Measurements from ENCODE around the gene PHACTR1. TPM values are rescaled to one million over a fixed set of nuclear protein-coding genes. Genes with fewer than 3 reads are reported as not detected.

Gene PHACTR1
- total RNA-seq, 1 experiment from 2014 or later = not detected

DNA sequence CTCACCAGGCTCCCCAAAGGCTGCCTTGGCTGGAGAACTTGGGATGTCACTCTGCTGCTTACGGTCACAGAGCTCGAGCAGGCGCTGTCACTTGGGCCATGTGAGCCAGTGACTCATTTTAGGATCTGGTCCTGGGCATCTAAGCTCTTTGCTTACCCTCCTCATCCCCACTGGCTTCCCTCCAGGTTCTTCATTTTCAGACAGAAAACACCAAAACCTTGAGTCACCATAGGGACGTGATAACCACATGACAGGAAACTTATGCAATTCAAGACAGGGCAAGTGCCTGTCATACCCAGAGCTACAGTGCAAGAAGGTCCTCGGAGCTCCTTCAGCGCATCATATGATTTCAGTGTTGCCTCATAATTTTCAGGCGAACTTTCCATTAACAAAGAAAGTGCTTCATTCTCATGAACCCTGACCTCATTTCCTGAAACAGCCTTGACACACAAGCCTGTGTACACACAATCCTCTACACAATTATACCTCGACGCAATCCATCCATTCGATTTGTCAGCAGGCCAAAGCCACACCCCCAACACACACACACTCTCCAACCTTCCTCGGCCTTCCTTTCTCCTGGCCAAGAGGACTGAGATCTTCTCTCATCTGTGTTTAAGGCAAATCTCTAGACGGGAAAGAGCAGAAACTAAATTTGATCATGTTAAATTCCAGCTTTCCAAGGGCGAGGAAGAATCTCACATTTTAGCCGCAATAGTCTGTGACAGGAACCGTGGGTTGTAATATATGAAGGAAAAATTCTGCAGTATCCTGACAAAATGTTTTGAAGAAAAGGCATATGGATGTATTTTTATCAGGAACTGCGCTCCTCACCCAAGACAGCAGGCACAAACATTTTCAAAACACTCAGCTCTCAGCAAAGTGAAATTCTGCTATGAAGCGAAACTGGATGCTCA, 586.4 kb downstream of the PHACTR1 start:
- Histone ChIP-seq H3K9ac (ENCODE audit: low read length) (no peak overlapping the region), H3K27me3 (ENCODE audit: low read length) (no peaks in the 10 kb centered on the region), H3K36me3 (ENCODE audit: low read depth, low read length) (peaks cover 9% of the 10 kb centered on the region; the same call in 1 of the 2 replicates), H2AFZ (ENCODE audit: low read length) (no peak overlapping the region), H3F3A (ENCODE audit: low read length, unreplicated experiment) (no peaks in the 10 kb centered on the region), H3K4me3 (ENCODE audit: low read length) (no peak overlapping the region), H3K9me2 (replicated peaks; ENCODE audit: low read length) (no peaks in the 10 kb centered on the region), H4K20me1 (ENCODE audit: low read length) (no peaks in the 10 kb centered on the region), H3K79me2 (ENCODE audit: low read length) (no peaks in the 10 kb centered on the region), H3K4me2 (ENCODE audit: low read length) (peak overlapping the region; percentile 17), H3K27ac (ENCODE audit: low read length) (peak overlapping the region; percentile 34), H3K9me3 (ENCODE audit: low read length) (no peaks in the 10 kb centered on the region), H3K4me1 (ENCODE audit: insufficient read depth, low read length) (peaks cover 16% of the 10 kb centered on the region)
- ChIA-PET POLR2A (ENCODE audit: unreplicated experiment) (interaction anchor here (1.0 kb wide), 1 partner anchor 25 kb away, joined by 8 read pairs; the partner anchor contains the start of gene TBC1D7), CTCF (interaction anchor here (0.5 to 1.0 kb wide), 2 partner anchors 108 to 185 kb away, joined by 3 to 4 read pairs; no protein-coding TSS in a partner anchor)
- DNase-seq (peak; percentile 95), ATAC-seq (peak; percentile 90)
- intact Hi-C loops (cut with micrococcal nuclease) = loop anchor here (2.0 kb wide), 1 partner anchor 26 kb away; the partner anchor contains the start of gene TBC1D7
- TF ChIP-seq, protein P1, sequence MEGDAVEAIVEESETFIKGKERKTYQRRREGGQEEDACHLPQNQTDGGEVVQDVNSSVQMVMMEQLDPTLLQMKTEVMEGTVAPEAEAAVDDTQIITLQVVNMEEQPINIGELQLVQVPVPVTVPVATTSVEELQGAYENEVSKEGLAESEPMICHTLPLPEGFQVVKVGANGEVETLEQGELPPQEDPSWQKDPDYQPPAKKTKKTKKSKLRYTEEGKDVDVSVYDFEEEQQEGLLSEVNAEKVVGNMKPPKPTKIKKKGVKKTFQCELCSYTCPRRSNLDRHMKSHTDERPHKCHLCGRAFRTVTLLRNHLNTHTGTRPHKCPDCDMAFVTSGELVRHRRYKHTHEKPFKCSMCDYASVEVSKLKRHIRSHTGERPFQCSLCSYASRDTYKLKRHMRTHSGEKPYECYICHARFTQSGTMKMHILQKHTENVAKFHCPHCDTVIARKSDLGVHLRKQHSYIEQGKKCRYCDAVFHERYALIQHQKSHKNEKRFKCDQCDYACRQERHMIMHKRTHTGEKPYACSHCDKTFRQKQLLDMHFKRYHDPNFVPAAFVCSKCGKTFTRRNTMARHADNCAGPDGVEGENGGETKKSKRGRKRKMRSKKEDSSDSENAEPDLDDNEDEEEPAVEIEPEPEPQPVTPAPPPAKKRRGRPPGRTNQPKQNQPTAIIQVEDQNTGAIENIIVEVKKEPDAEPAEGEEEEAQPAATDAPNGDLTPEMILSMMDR (conservative IDR thresholded peaks at IDR 0.05; ENCODE audit: low read depth, low read length) = no peak
- TF ChIP-seq EZH2 (IDR thresholded peaks at IDR 0.05; ENCODE audit: low read length, unreplicated experiment) (no peak), EZH2phosphoT487 (IDR thresholded peaks at IDR 0.05; ENCODE audit: borderline replicate concordance, low read length) (no peak)
- no TSS peak for BruUV-seq (replicated peaks)

DNA sequence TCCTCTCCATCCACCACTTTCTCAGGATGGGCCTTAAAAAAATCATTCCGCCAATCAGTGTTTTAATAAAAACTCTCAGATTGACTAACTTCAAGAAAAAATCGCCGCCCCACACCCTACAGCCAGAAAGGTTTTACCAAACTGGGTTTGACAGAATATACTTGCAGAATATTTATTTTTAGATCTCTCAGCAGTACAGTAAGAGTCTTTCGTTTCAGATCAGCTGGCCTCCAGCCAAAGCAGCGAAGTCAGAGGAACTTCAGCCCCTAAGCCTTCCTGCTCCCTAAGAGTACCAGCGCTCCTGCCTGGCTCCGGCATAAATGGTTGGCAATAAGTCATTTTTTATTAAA, 587.1 kb downstream of the PHACTR1 start:
- Histone ChIP-seq H2AFZ (ENCODE audit: low read length) (no peak overlapping the region), H3K4me3 (ENCODE audit: low read length) (no peak overlapping the region), H3K4me2 (ENCODE audit: low read length) (peak overlapping the region; percentile 17; the same call in 1 of the 2 replicates), H3K9me3 (ENCODE audit: low read length) (no peaks in the 10 kb centered on the region), H3K4me1 (ENCODE audit: insufficient read depth, low read length) (peaks cover 16% of the 10 kb centered on the region), H3K9me2 (replicated peaks; ENCODE audit: low read length) (no peaks in the 10 kb centered on the region), H3F3A (ENCODE audit: low read length, unreplicated experiment) (no peaks in the 10 kb centered on the region), H3K36me3 (ENCODE audit: low read depth, low read length) (peaks cover 9% of the 10 kb centered on the region; the same call in 1 of the 2 replicates), H3K27me3 (ENCODE audit: low read length) (no peaks in the 10 kb centered on the region), H3K9ac (ENCODE audit: low read length) (no peak overlapping the region), H4K20me1 (ENCODE audit: low read length) (no peaks in the 10 kb centered on the region), H3K27ac (ENCODE audit: low read length) (peak overlapping the region; percentile 34), H3K79me2 (ENCODE audit: low read length) (no peaks in the 10 kb centered on the region)
- TF ChIP-seq EZH2phosphoT487 (IDR thresholded peaks at IDR 0.05; ENCODE audit: borderline replicate concordance, low read length) = no peak
- TF ChIP-seq, protein P1 (conservative IDR thresholded peaks at IDR 0.05; ENCODE audit: low read depth, low read length) = no peak
- TF ChIP-seq EZH2 (IDR thresholded peaks at IDR 0.05; ENCODE audit: low read length, unreplicated experiment) = no peak
- ATAC-seq (no peak), DNase-seq (no peak)
- ChIA-PET CTCF (no interaction called here), POLR2A (ENCODE audit: unreplicated experiment) (no interaction called here)
- BruUV-seq (replicated peaks) = no TSS peak
- intact Hi-C loops (cut with micrococcal nuclease) = loop anchor here (2.0 kb wide), 1 partner anchor 25 kb away; the partner anchor contains the start of gene TBC1D7

GRCh38 chr6:13304101-13304500, 587.5 kb downstream of the PHACTR1 start:
- Histone ChIP-seq H4K20me1 (ENCODE audit: low read length) (no peaks in the 10 kb centered on the region), H3K9ac (ENCODE audit: low read length) (no peak overlapping the region), H3K4me2 (ENCODE audit: low read length) (no peak overlapping the region), H3K36me3 (ENCODE audit: low read depth, low read length) (peaks cover 9% of the 10 kb centered on the region; the same call in 1 of the 2 replicates), H3K9me3 (ENCODE audit: low read length) (no peaks in the 10 kb centered on the region), H3K4me3 (ENCODE audit: low read length) (no peak overlapping the region), H3K4me1 (ENCODE audit: insufficient read depth, low read length) (peaks cover 16% of the 10 kb centered on the region), H3K27ac (ENCODE audit: low read length) (no peak overlapping the region), H3K79me2 (ENCODE audit: low read length) (no peaks in the 10 kb centered on the region), H3K27me3 (ENCODE audit: low read length) (no peaks in the 10 kb centered on the region), H3K9me2 (replicated peaks; ENCODE audit: low read length) (no peaks in the 10 kb centered on the region), H2AFZ (ENCODE audit: low read length) (no peak overlapping the region), H3F3A (ENCODE audit: low read length, unreplicated experiment) (no peaks in the 10 kb centered on the region)
- CTCF ChIA-PET = no interaction called here
- DNase-seq (no peak), ATAC-seq (no peak)
- intact Hi-C loops (cut with micrococcal nuclease) = no loop called here
- POLR2A ChIA-PET (ENCODE audit: unreplicated experiment) = no interaction called here
- BruUV-seq (replicated peaks) = no TSS peak
- no peak for TF ChIP-seq EZH2phosphoT487 (IDR thresholded peaks at IDR 0.05; ENCODE audit: borderline replicate concordance, low read length)
- TF ChIP-seq, protein P1 (conservative IDR thresholded peaks at IDR 0.05; ENCODE audit: low read depth, low read length) = no peak
- no peak for TF ChIP-seq EZH2 (IDR thresholded peaks at IDR 0.05; ENCODE audit: low read length, unreplicated experiment)

All from PC-3 (cell line).